GM18907 (cell line): ENCODE measurements around the gene SLC35F3.
"Not testable (repeated sequence)": the region's sequence is repeated elsewhere in the genome, so short reads cannot be mapped to it uniquely, and the experiment has no call there.

ENCODE experiments used
- ATAC-seq: cut with Tn5 transposase; IDR thresholded peaks from one replicate; pipeline ENCODE4 v1.9.1; 2021; ENCODE audit warnings: mild to moderate bottlenecking, moderate library complexity; ENCODE audit not compliant: unreplicated experiment

The SLC35F3 gene

DNA sequence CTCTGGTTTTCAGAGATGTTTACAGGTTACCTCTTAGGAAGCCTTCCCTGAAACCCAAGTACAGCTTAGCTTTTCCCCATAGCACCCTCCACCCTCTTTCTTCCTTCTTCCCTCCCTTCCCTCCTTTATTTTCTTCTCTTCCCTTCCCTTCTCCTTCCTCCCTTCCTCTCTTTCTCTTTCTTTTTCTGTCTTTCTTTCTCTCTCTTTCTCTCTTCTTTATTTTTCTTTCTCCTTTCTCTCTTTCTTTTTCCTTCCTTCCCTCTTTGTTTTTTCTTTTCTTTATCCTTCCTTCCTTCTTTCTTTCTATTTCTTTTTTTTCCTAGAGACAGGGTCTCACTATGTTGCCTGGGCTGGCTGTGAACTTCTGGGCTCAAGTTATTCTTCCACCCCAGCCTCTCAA lies 231.6 kb downstream of the SLC35F3 start:
- ATAC-seq, result no peak

DNA sequence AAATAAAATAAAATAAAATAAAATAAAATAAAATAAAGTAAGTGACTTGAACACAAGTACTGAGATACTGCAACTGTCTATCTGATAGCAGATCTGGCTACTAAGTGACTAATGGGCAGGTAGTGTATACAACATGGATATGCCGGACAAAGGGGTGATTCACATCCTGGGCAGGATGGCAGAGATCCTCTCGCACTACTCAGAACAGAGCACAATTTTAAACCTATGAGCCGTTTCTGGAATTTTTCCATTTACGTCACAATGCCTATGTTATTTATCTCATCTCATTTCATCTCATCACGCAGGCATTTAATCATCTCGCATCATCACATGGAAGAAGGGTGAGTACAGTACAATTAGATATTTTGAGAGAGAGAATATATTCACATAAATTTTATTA lies 235.5 kb downstream of the SLC35F3 start:
- no peak for ATAC-seq

DNA sequence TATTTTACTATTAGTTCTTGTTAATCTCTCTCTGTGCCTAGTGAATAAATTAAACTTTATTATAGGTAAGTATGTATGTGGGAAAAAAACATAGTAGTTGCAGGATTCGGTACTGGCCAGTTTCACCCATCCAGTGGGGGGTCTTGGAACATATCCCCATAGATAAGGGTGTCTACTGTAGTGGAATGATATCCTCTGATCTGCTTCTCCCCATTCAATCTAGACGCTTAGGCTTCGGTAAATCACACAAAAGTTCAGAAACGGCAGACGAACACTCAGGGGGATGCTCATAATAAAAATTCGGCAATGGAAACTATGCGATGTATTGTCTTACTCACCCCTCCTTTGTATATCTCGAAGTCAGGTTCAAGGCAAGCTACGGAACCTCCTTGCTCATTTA lies 235.9 kb downstream of the SLC35F3 start:
- ATAC-seq, result no peak

DNA sequence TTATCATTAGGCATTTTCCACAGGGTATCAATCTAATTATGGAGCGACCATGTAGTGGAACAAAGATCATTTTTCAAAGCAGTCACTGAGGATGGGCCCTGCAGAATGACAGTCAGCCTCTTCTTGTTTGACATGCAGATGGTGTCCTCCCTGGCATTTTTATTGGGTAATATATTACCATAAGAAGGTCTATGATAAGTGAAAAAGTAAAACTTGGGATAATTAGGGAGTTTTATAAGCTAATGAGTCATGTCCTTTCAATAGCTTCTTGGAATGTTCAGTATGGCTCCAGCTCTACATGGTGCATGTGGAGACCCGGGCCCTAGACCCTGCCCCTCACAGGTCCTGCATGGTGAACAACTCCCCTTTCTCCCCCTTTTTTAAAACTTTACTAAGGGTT lies 236.5 kb downstream of the SLC35F3 start:
- no peak for ATAC-seq

DNA sequence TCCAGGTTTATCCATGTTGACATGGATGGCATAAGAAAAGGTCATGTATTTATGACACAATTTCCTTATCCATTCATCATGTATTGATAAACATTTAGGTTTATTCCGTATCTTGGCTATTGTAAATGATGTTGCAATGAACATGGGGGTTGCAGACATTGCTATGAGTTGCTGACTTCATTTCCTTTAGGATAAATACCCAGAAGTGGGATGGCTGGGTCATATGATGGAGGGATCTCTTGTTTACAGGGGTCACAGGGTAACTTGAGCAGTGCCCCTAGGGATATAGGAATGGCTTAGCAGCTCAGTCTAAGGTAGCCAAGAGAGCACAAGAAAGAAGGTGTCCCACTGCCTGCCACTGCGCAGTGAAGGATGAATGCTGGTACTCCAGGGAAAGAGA lies 239.2 kb downstream of the SLC35F3 start:
- no peak for ATAC-seq

DNA sequence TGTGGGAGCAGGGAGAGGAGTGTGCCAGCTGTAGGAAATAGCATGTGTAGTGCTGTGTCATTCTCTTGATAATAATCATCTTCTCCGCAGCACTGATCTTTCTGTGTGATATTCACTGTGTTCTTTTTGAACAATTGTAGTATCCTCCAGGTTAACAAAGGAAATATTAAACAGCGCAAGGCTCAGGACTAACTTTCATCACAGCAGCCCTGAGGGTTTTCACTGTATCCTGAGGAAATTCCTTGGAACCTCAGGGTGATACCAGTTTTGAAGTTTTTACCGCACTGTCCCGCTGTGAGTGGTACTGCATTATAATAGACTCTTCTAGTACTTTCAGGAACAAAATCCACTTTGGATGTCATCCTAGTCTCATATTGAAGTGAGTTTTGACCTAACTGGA lies 240.4 kb downstream of the SLC35F3 start:
- ATAC-seq, result no peak

DNA sequence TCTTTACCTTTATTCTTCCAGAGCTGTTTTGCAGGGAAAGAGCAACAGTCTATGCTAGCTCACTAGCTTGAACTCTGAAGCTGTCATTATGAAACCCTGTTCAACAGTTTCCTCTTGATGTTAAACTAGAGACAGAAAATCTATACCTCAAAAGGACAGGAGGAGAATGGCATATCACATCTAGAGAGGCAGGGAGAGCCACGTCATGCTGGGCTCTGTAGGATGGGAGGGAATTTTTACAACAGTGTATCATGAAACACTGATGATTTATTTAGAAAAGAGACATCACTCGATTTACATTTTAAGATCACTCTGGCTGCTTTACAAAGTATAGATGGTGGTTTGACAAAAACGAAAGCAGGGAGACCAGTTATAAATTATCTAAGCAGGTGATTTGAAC lies 243.9 kb downstream of the SLC35F3 start:
- no peak for ATAC-seq

DNA sequence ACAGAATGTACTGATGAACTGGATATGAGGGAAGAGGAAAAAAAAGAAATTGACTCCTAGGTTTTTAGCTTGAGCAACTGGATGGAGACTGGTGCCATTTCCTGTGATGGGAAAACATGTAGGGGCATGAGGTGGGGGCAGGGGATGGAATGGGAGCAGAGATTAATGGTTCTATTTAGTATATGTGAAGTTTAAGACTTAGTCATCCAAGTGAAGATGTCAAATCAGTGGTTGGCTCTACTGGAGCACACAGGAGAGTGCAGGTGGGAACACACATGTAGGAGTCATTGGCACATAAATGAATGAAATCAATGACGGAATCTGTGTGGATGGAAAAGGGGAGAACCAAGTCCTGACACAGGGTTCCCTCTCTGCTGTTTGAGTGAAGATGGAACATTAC lies 244.3 kb downstream of the SLC35F3 start:
- ATAC-seq, result no peak

DNA sequence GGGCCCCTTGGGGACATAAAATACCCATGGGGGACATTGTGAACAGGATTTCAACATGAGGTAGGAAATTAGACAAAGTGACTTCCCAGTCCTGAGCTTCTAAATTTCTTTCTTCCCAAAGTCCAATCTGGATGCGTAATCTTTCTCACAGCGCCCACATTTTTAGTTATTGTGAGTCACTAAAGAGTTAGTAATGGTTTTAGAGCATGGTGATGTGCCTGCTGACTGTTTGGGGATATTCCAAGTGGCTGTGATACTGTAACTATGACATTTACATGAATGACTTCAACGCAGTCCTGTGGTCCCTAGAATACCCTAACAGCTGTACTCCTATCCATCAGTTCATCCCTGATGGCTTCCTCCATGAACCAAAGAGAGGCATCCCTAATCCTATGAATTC lies 244.7 kb downstream of the SLC35F3 start:
- ATAC-seq, result no peak

DNA sequence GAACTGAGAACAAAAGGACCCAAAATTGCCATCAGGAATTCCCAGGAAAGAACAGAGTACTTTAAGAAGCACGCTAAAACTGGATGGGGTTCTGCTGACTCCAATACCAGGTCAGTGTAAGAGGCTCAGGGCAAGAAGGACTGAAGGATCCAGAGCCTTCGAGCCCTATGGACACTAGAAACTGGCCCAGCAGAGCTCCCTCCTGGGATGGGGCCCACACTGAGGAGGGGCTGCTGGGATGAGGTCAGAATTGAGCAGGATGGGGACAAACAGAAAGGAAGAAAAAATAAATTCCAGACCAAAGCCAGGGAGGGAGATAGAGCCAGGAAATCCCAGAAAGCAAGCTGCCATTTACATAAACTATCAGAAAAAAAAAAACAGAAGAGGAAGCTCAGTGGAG lies 246.4 kb downstream of the SLC35F3 start:
- ATAC-seq, result no peak

DNA sequence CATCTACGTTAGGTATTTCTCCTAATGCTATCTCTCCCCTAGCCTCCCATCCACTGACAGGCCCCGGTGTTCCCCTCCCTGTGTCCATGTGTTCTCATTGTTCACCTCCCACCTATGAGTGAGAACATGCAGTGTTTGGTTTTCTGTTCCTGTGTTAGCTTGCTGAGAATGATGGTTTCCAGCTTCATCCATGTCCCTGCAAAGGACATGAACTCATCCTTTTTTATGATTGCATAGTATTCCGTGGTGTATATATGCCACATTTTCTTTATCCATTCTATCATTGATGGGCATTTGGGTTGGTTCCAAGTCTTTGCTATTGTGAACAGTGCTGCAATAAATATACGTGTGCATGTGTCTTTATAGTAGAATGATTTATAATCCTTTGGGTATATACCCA lies 247.9 kb downstream of the SLC35F3 start:
- not testable (repeated sequence) for ATAC-seq

DNA sequence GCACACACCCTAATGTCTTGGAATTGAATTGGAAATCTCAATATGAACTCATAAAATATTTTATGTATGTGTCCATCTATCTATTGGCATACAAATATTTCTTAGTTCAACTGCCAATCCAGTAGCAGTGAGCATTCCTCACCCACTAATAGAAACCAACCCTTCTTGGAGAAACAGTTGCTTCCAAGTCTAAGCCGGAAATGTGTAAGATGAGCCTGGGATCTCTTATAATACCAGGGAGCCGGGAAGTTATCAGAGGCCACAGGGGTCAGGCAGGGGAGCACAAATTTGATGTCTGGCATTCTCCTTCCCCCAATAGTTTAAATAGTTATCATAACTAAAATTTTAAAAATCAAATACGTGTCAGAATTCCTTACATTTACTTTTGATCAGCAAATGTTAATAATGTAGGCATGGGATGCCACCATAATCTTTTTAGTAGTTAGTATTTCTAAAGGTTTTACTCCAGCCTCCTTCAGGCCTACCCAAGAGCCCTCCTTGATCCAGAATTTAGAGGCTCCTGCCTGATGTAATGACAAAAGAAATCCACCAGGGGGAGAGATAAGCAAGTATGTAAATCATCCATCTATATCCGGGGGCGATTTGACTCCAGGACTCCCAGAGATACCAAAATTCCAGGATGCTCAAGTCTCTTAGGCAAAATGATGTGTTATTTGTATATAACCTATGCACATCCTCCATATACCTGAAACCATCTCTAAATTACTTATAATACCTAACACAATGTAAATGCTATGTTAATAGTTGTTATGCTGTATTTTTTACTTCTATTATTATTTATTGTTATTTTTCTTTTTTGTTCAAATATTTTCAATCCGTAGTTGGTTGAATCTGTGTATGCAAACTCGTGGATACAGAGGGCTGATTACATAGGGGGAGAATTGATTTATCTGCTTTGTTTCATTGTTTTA lies 250.1 kb downstream of the SLC35F3 start:
- ATAC-seq, result peak; percentile 60

DNA sequence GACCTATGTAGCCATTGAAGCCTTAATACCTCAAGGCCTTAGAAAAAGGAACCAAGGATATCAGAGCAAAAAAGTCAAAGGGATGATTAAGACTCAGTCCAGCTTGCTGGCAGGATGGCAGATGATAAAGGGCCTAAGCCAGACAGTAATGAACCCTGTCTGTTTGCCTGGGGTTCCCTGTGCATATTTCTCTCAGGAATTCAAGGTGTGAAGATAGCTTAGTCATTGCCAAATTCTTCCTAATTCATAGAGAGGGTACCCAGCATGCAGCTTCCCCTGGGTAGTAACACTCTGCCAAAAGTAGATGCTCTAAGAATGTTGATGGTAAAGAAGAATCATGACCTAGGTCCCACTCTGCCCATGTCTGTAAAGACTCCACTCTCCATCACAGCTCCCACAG lies 258.2 kb downstream of the SLC35F3 start:
- ATAC-seq, result no peak

DNA sequence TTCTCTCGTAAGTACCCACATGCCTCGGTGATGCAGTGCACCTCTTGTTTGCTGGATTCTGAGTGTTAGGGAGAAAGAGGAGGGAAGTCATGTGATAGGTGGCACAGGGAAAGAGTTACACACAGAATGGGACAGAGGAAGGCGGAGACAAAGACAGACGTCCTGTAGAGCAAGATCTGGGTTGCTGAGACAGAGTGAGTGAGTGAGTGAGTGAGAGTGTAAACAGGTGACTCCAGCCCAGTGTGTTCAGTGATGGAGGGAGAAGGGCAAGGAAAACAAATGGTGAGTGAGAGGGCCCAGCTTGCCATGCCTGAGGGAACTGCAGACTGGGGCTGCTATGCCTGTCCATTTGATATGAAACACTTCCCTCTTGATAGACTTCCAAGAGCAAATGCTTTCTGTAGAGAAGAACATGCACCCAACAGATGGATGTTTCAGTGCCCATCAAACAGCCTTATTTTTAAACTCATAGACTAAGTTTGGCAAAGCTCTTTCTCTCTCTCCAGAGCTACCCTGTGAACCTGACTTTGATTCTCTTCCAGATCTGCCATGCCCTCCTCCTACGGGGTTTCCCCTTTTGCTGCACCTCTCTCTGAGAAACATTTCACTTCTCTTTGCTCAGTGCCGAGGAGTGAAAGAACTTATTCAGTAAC lies 258.9 kb downstream of the SLC35F3 start:
- ATAC-seq, result no peak

DNA sequence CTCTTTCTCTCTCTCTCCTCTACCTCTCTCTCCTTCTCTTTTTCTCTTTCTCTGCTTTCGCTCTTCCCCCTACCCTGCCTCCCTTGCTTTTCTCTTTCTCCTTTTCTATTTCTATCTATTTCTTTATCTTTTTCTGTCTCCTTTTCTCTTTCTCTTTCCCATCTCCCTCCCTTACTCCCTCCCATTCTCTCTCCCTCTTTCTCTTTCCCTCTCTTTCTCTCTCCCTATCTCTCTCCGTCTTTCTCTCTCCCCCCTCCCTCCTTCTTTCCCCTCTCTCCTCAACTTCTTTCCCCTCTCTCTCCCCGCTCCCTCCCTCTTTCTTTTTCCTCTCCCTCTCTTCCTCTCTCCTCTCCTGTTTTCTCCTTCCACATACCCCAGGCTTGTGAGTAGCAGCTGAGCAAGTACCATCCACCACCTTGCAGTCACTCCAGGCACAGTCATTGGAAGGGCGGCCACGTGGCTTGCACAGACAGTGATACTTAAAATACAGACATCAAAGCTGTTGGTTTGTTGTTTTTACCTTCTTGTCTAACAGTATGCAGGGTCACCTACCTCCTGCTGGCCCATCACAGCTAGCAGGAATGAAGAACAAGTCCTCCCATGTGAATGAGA lies 259.7 kb downstream of the SLC35F3 start:
- ATAC-seq, result no peak

DNA sequence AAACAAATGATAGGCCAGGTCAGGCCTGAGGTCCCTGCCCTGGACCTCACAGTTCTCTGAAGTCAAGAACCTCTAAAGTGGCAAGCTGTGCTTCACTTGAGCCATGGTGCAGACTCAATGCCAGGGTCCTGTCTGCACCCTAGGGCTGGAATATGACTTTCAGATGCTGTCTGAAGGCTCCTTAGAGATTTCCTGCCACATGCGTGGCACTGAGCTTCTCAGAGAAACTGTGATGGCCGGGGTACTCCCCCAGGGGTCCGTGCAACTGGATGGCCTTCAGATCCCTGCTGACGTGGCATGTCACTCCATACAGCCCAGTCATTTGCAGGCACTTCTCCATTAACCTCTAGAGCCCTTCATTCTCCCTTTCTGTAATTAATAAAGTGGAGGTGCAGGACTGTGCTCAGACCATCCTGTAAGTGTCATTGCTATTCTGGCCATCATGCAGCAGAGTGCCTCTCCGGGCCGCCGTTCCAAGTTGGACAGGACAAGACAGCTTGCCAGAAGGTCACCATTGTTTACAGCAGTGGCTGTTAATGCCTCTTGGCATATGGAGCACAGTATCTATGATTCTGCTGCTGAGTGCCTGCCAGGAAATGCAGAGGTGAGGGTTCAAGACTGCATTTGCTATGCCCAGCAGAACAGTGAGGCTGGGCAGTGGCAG lies 263.7 kb downstream of the SLC35F3 start:
- ATAC-seq, result no peak

DNA sequence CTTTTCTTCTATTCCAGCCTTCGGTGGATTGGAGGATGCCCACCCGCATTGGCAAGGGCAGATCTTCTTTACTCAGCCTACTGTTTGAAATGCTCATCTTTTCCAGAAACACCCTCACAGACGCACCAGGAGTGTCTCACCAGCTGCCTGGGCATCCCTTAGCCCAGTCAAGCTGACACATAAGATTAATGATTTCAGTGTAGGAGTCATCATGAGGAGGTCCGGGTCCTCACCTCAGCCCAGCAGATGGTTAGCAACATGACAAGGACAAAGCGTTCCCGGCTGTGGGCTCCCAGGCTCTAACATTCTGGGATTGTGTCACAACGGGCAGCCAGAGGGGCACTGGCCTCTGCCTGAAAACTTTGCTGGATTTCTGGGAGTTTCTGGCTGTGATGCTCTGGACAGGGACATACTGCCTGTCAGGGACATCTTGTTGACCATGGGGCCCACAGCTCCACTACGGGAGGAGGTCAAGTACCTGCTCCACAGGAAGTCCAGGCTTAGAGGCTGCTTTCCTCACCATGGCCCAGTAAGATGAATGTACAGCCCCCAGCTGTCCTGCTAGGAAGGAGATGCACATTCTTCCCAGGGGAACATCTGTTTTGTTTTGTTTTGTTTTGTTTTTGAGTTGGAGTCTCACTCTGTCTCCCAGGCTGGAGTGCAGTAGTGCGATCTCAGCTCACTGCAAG lies 264.8 kb downstream of the SLC35F3 start:
- no peak for ATAC-seq

DNA sequence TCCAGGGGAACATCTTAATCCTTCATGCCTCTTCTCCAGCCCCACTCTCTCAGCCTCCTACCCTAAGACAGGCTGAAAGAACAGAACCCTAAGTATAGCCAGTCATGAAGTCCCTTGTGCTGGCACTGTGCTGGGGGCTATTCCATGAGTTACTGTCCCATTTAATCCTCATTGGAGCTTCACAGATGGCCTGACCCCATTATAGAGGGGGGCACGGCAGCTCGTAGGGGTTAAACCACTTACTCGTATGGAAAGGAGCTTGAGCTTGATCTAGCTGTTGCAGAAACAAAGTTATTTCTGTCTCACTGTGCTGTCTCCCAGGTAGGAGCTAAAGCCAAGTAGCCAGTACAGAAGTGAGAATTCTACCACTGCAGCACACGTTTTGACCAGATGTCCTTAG lies 265.6 kb downstream of the SLC35F3 start:
- ATAC-seq, result no peak

DNA sequence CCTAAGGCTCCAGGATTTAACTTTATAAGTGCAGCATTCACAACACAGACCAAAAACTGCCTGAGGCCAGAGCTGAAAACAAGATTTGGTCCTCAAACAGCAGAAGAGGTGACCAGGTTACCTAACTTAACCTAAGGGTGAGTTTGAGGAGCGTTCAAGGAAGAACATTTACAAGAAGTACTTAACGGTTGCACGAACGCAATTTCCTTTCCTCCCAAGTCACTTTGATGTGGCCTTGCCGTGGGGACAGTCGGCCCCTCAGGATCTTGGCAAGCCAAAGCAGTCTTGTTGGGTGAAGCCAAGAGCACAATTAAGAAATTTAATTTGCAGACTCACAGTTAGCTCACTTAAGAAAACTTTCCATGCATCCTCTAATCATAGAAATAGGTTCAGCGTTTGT lies 266.1 kb downstream of the SLC35F3 start:
- ATAC-seq, result no peak

DNA sequence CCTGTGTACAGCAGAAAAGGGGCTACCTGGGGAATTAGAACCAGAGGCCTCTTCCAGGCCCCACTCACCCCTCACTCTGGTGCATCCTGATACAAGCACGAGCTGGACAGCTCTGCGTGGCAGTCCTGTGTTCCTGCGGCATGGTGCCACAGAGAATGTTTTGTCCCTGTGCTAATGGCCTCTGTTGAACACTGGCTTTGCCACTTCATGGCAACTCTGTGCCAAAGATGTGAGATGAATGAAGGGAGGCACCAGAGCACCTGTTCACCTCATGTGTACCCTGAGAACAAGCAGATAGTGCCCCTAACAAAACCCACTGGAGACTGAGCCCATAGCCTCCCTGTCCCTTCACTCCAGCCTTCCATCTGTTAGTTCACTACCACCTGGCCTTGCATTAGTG lies 269.5 kb downstream of the SLC35F3 start:
- ATAC-seq, result no peak

DNA sequence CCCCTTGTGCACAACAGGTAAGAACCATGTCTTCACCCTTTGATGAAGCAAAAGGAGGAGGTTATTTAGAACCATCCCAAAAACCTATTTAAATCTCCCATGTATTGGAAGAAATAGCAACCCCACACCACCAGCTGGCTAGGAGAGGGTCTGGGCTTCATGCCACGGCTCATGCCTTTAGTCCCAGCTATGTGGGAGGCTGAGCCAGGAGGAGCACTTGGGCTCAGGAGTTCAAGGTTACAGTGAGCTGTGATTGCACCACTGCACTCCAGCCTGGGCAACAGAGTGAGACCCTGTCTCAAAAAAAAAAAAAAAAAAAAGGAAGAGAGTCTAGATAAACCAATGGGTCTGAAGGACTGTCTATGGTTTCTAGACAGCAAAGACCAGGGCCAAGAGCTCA lies 270.9 kb downstream of the SLC35F3 start:
- no peak for ATAC-seq
